ENCODE measurements around the gene ZNF689.
"Not testable (repeated sequence)": the region's sequence is repeated elsewhere in the genome, so short reads cannot be mapped to it uniquely, and the experiment has no call there.

Gene ZNF689

DNA sequence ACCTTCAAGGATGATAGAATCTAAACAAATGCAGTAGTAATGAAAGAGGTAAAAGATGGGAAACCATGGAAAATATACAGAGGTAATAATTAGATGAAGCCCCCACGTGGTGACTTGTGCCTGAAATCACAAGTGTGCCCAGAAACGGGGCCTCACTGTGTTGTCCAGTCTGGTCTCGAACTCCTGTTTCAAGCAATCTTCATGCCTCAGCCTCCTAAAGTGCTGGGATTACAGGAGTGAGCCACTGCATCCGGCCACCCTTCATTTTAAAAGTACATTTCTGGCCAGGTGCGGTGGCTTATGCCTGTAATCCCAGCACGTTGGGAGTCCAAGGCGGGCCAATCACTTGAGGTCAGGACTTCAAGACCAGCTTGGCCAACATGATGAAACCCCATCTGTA is 26.4 kb upstream of the ZNF689 start:
- no peak for DNase-seq (ENCODE audit: low read depth)

DNA sequence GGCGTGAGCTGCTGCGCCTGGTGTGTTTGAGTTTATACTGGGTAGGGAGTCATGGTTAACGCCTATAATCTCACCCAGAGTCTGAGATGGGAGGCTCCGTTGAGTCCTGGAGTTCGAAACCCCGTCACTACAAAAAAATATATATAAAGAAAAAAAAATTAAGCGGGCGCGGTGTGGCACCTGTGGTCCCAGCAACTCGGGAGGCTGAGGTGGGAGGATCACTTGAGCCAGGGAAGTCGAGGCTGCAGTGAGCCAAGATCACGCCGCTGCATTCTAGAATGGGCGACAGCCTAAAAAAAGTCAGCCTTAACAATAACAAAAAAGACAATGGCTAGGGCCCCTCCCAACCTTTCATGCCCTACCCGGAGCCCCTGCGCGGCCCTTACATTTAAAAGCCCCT is 23.3 kb upstream of the ZNF689 start:
- no peak for DNase-seq (ENCODE audit: low read depth)

DNA sequence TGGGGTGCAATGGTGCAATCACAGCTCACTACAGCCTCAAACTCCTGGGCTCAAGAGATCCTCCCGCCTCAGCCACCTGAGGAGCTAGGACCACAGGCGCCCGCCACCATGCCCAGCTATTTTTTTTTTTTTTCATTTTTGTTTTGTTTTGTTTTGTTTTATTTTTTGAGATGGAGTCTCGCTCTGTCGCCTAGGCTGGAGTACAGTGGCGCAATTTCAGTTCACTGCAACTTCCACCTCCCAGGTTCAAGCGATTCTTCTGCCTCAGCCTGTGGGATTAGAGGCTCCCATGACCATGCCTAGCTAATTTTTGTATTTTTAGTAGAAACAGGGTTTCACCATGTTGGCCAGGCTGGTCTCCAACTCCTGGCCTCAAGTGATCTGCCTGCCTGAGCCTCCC is 22.3 kb upstream of the ZNF689 start:
- not testable (repeated sequence) for DNase-seq (ENCODE audit: low read depth)

DNA sequence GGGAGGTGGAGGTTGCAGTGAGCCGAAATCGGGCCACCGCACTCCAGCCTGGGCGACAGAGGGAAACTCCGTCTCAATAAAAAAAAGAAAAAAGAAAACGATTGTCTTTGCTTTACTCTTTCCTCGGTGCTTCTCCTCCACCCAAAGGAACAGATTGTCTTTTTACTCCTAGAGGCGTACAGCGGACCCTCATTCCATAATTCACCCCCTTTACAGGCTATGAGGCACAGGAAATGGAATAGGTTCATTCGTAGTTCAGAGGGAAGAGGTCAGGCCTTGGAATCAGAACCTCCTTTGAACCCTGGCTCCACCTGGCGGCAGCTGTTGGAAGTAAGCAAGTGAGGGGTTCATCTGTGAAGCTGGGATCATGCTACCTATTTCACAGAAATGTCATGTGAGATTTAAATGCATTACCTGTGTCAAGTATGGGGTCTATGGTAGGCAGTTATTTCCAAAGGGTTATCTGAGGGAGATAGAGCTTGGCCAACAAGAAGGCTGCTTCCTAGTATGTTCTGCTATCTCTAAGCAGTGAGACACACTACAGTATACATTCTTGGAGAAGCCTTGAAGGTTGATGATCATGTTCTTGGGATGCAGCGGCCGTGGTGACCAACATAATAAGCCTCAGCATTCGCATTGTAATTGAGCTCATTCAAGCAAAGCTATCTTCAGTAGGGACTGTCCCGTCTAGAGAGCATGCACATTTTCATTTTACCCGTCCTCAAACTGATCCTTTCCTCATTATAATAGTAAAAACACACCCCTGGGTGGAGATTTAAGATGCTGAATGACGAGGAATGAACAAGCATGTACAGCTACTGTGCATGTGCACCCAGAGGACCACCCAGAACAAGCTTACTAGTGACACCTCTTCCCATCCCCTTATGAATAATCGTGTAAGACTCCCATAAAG is 18.7 kb upstream of the ZNF689 start:
- no peak for DNase-seq (ENCODE audit: low read depth)

DNA sequence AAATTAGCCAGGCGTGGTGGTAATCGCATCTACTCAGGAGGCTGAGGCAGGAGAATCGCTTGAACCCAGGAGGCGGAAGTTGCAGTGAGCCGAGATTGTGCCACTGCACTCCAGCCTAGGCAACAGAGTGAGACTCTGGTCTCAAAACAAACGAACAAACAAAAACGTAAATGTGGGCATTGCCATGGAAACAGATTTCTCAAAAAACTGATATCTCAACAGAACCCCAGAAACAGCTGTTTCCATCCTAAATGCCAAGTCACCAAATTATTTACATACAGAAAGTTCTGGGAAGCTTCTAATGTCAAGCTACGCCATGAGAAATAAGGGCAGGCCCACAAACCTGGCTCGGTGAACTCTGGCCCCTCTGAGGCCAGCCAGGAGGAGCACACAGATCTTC is 16.0 kb upstream of the ZNF689 start:
- DNase-seq (ENCODE audit: low read depth), result no peak

DNA sequence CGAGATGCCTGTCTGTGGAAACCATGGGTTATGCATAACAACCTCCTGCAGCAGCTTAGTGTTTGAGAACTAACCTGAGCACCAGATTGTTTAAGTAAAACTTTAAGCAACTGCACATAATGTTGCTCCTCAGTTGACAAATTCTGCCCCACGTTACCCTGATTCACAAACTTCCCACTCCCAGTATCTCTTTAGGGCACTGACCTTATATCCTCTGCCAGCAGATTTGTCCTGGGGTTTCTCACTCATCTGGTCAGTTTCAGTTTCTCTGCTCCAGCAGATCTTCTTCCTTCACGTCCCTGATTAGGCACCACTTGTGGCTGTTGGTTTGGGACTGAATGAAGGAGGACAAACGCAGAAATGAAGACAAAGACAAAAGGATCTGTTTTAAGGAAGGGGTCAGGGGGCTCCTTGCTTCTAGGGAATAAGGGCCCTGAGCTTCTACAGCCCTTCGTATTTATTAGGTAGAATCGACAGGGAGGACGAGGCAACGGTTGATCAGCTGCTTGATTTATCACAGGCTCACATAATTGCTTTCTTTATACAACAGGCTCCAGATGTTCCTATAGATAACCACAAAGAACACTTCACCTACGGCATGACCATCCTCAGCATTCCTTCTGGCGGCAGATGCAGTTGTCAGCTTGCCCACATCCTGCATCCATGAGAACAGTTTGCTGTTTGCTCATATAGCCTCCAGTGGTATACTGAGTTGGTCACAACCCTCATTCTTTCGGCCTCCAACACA is 13.5 kb upstream of the ZNF689 start:
- no peak for DNase-seq (ENCODE audit: low read depth)

DNA sequence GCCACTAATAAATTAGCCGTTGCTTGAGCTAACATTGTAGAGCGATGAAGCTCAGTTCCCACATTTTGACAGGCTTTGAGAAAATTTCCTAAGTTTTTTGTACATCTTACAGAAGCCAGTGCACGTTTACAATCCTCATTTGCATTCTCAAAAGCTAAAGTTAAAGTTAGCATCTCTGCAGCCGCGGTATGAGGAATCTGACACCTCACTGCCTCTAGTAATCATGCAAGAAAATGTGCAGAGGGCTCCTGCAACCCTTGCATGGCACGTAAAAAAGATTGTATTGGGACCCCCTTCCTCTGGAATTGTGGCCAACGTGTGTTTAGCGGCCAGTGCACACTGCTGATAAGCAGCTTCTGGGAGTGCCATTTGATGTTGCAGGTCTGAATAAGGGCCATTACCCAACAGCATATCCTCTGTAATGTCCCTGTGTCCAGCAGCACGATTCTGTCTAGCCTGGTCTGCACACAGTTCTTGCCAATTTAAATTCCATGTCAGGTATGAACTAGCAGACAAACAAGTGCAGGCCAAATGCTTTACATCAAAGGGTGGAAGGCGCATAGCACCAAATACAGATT is 12.4 kb upstream of the ZNF689 start:
- DNase-seq (ENCODE audit: low read depth), result no peak

DNA sequence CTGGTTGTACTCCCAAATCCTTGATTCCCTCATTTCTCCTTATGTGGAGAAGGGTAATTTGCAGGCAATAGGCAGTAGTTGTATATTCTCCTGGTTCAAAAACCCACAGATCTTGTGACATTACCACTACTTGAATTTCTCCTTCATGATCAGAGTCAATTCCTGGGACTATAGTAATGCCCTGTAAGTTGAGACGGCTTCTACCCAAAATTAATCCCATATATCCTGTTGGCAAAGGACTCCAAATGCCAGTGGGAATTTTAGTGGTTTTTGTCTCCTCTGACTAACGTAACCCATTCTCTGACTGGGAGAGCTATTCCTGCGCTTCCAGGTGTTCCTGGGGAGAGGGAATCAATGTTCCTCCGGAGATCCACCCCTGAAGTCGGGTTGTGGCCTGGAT is 11.6 kb upstream of the ZNF689 start:
- no peak for DNase-seq (ENCODE audit: low read depth)

DNA sequence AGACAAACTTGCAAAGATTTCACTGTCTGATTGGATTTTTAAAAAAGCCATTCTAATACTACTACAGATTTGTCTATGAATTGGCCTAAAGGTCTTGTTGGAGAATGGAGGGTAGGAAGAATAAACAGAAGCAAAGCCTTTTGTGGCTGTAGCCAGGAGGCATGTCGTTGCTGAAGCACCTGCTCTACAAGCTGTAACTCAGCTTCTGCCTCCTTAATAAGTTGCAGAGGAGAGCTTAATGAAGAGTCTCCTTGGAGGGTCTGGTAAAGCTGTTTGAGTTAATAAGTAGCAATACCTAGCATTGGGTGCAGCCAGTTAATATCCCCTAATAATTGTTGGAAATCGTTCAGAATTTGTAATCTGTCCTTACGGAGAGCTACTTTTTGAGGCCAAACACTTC is 10.0 kb upstream of the ZNF689 start:
- DNase-seq (ENCODE audit: low read depth), result no peak

DNA sequence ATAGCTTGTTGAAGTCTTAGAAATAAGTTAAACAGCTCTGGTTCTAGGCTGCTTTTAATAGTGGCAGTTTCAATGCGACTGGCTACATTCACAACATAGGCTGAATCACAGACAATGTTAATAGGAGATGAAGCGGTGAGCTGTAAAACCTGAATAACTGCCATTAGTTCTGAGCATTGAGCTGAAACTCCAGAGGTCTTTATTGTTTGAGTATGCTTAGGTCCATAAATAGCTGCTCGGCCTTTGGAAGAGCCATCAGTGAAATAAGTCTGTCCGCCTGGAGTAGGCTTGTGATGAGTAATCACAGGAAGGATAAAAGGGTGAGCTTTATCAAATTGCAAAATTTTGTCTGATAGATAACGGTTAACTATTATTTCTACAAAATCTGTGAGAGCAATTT is 9.4 kb upstream of the ZNF689 start:
- no peak for DNase-seq (ENCODE audit: low read depth)

DNA sequence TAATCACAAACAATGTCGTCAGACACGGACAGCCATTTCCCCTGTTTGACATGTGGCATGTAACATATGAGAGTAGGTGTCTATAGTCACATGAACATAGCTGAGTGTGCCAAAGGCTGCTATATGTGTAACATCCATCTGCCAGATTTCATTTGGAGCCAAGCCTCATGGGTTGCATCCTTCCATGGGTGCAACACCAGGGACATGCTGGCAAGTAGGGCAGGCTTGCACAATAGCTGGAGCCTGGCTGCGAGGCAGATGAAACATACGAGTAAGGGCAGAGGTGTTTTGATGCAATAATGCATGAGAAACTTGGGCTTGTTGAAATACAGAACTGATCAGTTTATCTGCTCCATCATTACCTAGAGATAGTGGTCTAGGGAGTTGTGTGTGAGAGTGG is 9.0 kb upstream of the ZNF689 start:
- DNase-seq (ENCODE audit: low read depth), result no peak

DNA sequence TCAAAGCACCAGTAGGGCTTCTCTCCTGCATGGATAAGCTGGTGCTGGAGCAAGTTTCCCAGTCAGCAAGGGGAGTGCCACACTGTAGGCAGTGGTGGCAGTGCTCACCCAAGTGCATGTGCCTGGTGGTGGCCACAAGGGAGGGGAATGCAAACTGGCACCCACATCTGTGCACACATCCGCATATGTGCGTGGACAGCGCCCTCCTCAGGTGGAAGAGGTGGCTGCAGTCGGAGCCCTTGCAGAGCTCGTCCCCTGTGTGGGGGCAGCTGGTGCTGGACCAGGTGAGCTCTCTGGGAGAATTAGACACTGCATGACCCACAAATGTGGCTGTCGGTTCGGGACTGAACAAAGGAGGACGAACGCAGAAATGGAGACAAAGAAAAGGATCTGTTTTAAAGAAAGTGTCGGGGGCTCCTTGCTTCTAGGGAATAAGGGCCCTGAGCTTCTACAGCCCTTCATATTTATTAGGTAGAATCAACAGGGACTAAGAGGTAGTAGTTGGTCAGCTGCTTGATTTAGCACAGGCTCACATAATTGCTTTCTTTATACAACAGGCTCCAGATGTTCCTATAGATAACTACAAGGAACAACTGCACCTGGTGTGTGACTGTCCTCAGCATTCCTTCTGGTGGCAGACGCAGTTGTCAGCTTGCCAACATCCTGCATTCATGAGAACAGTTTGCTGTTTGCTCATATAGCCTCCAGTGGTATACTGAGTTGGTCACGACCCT is 5.3 kb upstream of the ZNF689 start:
- DNase-seq (ENCODE audit: low read depth), result no peak

DNA sequence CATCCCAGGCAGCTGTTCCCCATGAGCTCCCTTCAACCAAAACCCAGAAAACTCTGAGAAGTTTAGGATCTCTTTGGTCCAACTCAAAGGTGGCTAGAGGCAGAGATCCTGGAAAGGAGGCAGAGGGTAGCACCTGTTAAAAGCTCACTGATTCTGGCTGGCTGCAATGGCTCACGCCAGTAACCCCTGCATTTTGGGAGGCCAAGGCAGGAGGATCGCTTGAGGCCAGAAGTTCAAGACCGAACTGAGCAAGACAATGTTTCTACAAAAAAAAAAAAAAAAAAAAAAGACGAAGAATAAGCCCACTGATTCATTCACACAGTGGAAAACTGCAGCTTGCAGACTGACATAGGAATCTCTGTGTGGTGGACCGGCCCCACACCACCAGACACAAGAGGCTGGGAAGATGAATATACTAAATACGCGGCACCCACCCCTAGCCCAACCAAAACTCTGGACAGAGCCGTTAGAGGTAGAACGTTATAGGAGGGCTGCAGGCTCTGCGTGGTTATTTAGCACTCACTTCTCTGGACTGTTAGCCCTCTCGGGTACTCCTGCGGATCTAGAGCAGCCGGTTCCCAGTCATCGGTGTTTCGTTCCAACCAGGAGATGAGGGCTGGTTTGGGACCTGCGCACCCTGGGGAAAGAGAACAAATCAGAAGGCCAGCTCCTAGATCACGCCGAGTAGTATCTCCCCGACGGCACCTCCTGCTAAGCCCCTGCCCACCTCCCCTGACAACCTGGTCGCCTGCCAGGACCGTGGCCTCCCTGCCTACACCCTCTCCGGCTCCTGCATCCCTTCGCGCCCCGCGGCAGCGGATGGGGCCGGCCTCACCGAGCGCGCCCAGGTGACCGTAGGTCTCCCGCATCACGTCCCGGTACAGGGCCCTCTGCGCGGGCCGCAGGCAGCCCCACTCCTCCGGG is 925 bp downstream of the ZNF689 start:
- no peak for DNase-seq (ENCODE audit: low read depth)

DNA sequence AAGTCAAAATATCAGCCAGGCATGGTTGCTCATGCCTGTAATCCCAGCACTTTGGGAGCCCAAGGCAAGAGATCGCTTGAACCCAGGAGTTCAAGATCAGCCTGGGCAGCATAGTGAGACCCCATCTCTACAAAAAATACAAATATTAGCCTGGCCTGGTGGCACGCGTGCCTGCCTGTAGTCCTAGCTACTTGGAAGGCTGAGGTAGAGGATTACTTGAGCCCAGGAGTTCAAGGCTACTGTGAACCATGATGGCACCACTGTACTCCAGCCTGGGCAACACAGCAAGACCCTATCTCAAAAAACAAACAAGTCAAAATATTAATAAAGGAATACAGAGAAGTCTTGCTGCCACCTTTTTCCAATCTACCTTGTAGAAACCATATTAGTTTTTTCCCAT is 4.2 kb downstream of the ZNF689 start:
- DNase-seq (ENCODE audit: low read depth), result no peak

DNA sequence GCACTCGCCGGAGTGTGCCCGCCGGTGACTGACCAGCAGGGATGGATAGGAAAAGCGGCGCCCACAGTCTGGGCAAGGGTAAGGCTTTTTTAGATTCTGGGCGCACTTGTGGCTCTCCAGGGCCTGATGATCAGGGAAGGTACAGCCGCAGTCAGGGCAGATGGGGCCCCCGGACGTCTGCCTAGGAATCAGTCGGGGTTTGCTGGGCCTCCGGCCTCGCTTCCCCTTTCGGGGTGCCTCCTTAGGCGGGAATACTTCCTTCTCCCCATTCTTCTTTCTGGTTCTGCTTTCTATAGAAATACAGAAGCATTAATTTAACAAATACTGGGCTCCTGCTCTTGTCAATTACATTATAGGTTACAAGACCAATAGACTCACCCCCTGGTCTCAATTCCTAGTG is 5.0 kb downstream of the ZNF689 start:
- DNase-seq (ENCODE audit: low read depth), result no peak

DNA sequence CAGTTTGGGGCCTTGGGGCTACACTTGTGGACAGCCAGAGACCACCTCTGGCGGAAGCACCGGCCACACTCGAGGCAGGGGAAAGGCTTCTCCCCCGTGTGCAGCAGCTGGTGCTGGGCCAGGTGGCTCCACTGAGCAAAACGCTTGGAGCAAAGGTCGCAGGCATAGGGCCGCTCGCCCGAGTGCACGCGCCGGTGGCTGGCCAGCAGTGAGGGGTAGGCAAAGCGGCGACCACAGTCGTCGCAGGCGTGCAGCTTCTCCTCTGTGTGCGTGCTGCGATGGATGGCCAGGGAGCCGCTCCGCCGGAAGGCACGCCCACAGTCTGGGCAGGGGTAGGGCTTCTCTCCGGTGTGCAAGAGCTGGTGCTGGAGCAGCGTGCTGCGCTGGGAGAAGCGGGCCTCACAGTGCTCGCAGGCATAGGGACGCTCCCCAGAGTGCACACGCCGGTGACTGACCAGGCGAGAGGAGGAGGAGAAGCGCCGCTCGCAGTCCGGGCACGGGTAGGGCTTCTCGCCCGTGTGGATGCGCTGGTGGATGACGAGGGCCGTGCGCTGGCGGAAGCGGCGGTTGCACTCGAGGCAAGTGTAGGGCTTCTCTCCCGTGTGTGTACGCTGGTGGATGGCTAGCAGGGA is 5.8 kb downstream of the ZNF689 start:
- DNase-seq (ENCODE audit: low read depth), result no peak

DNA sequence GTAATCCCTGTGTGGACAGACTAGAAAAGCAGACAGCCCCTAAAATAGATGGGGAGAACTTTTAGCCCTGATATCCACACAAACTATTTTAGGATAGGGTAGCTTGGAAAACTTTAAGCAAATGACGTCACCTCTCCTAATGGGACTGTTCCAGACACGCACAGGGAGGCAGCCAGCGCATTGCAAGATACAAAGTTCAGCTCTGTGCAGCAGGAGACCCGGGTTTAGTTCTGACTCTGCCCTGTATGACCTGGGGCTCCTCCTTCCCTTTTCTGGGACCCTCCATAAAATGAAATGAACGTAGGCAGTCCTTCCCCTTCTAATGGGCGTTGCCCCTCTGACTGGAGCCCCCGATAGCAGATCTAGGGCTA is 6.3 kb downstream of the ZNF689 start:
- no peak for DNase-seq (ENCODE audit: low read depth)

DNA sequence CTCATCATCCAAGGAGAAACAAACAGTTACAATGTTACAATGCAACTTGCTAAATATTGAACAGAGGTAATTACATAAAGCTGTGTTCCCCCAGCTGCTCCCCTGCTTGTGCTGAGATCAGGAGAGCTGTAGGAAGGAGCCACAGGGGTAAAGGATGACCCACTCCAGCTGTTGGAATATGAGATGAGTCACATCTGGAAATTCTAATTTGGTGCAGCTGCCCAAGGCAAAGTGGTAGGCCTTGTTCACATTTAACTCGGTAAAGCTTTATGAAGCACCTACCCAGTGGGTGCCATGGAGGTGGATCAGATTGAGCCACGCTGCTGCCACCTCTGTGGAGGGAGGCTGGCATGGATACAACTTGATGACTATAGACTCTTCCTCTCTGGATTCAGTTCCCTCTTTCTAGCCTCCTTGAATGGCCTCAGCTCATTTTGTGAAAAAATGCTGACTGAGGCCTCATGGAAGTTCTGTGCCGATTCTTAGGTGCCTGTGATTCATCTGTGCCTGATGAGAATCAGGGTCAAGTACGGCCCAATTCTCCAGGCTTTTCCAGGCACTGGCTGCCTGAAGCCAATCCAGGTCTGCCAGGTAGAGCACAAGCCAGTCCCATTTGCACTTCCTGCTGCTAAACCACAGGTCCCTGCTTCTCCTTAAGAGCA is 7.4 kb downstream of the ZNF689 start:
- DNase-seq (ENCODE audit: low read depth), result no peak

DNA sequence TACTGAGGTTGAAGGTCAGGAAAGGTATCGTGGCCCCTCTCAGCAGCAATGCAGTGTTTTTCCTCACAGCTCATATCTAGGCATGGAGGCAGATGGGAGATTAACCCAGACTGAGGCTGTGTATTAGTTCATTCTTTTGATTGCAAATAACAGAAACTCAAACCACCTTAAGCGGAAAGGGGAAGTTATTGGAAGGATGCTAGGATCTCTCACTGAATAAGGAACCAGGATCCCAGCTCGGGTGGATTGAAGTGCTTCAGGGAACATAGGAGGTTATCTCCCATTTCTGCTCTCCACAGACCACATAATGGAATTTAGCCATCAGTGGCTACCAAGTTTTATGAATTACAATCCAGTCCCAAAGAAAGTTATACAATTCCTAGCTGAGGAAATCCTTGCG is 8.2 kb downstream of the ZNF689 start:
- no peak for DNase-seq (ENCODE audit: low read depth)

DNA sequence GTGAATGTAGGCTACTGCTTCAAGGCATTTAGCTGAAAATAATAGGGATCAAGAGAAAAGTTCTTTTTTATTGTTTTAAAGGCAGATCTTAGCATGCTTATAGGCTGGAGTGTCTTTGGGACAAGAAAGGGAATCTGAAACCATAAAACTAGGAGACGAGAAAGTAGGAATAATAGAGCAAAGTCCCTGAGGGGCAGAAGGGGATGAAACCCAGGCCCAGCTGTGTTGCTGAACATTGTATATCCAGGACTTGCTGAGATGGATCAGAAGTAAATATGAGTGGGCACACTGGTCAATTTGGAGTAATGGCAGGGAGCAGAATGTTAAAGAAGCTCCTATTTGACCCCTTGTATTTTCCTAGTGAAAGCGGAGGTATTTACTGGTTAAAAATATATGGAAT is 9.3 kb downstream of the ZNF689 start:
- no peak for DNase-seq (ENCODE audit: low read depth)

All from non-pigmented ciliary epithelial cell (primary cell).